HepG2 (cell line): ENCODE results near the gene HES1. TPM values are rescaled to one million over a fixed set of nuclear protein-coding genes. Genes with fewer than 3 reads are reported as not detected.

ENCODE experiments used
- ARID2 ChIP-seq: sonication (generic); formaldehyde crosslinking; IDR thresholded peaks from 2 replicates; pipeline ENCODE4 v1.8.1; 2022; ENCODE audit warnings: mild to moderate bottlenecking, missing genetic modification reagents, borderline replicate concordance
- ATRX ChIP-seq: sonication (generic); formaldehyde crosslinking; IDR thresholded peaks from 2 replicates; pipeline ENCODE4 v1.4.0; 2020; ENCODE audit warnings: missing genetic modification reagents, borderline replicate concordance
- BORCS8-MEF2B ChIP-seq: sonication (generic); formaldehyde crosslinking; IDR thresholded peaks from 2 replicates; pipeline ENCODE4 v1.8.0; 2022; ENCODE audit warnings: mild to moderate bottlenecking, missing genetic modification reagents
- FOXA3 ChIP-seq: IDR thresholded peaks from 2 replicates; pipeline ENCODE4 v1.6.1; 2016; ENCODE audit warnings: missing genetic modification reagents, missing compliant biosample characterization
- ISL2 ChIP-seq: sonication (generic); formaldehyde crosslinking; IDR thresholded peaks from 2 replicates; pipeline ENCODE4 v1.5.0; 2020; ENCODE audit warnings: missing genetic modification reagents
- KAT7 ChIP-seq: IDR thresholded peaks from 2 replicates; pipeline ENCODE4 v1.6.1; 2018; ENCODE audit warnings: borderline replicate concordance, missing compliant biosample characterization
- MAFG ChIP-seq: sonication (generic); formaldehyde crosslinking; IDR thresholded peaks from 2 replicates; pipeline ENCODE4 v1.5.1; 2020; ENCODE audit warnings: mild to moderate bottlenecking, missing genetic modification reagents
- MATR3 ChIP-seq: sonication (generic); formaldehyde crosslinking; IDR thresholded peaks from 2 replicates; pipeline ENCODE4 v1.4.0; 2020; ENCODE audit warnings: missing genetic modification reagents
- RARA ChIP-seq: IDR thresholded peaks from 2 replicates; pipeline ENCODE4 v1.6.1; 2016; ENCODE audit warnings: missing genetic modification reagents, missing compliant biosample characterization
- TRIM24 ChIP-seq: sonication (generic); formaldehyde crosslinking; IDR thresholded peaks from 2 replicates; pipeline ENCODE4 v1.8.0; 2022; ENCODE audit warnings: mild to moderate bottlenecking, missing genetic modification reagents
- ZFY ChIP-seq: sonication (generic); formaldehyde crosslinking; IDR thresholded peaks from 2 replicates; pipeline ENCODE4 v1.4.0; 2020; ENCODE audit warnings: missing genetic modification reagents
- ZKSCAN5 ChIP-seq: sonication (generic); formaldehyde crosslinking; IDR thresholded peaks from 2 replicates; pipeline ENCODE4 v1.5.1; 2020; ENCODE audit warnings: mild to moderate bottlenecking, missing genetic modification reagents
- ZNF160 ChIP-seq: sonication (generic); formaldehyde crosslinking; IDR thresholded peaks from 2 replicates; pipeline ENCODE4 v1.8.0; 2022; ENCODE audit warnings: mild to moderate bottlenecking, inconsistent platforms, missing genetic modification reagents
- ZNF501 ChIP-seq: sonication (generic); formaldehyde crosslinking; IDR thresholded peaks from 2 replicates; pipeline ENCODE4 v1.5.1; 2020; ENCODE audit warnings: mild to moderate bottlenecking, moderate library complexity, missing genetic modification reagents
- ZNF564 ChIP-seq: sonication (generic); formaldehyde crosslinking; IDR thresholded peaks from 2 replicates; pipeline ENCODE4 v1.8.1; 2023; ENCODE audit warnings: mild to moderate bottlenecking, missing genetic modification reagents
- ZNF615 ChIP-seq: sonication (generic); formaldehyde crosslinking; IDR thresholded peaks from 2 replicates; pipeline ENCODE4 v1.5.0; 2020; ENCODE audit warnings: mild to moderate bottlenecking, missing genetic modification reagents, borderline replicate concordance
- ZNF724P ChIP-seq: sonication (generic); formaldehyde crosslinking; IDR thresholded peaks from 2 replicates; pipeline ENCODE4 v1.8.0; 2022; ENCODE audit warnings: missing genetic modification reagents, borderline replicate concordance
- ZNF746 ChIP-seq: sonication (generic); formaldehyde crosslinking; IDR thresholded peaks from 2 replicates; pipeline ENCODE4 v1.8.0; 2022; ENCODE audit warnings: mild to moderate bottlenecking, missing genetic modification reagents
- ZNF768 ChIP-seq: sonication (generic); formaldehyde crosslinking; IDR thresholded peaks from 2 replicates; pipeline ENCODE4 v1.4.0; 2020; ENCODE audit warnings: missing genetic modification reagents
- ZNF780A ChIP-seq: sonication (generic); formaldehyde crosslinking; IDR thresholded peaks from 2 replicates; pipeline ENCODE4 v1.8.0; 2022; ENCODE audit warnings: mild to moderate bottlenecking, missing genetic modification reagents, moderate library complexity
- polyA plus RNA-seq, 8 experiments: library from polyadenylated mRNA; depleted of rRNA in 3 of 8; stranded (reverse) in 7 of 8; unstranded in 1 of 8; fragments of >200 nt; fragmentation: Illumina TruSeq in 4 of 8; extraction: Trizol in 4 of 8; gene quantifications; 2 replicates each; pipeline versions ENCODE4 v1.2.1 to v1.2.3, GENCODE V29; 2011 to 2016; ENCODE audit warnings: low read depth in 4 of 8, missing spikeins in 1 of 8, mixed read lengths in 1 of 8; ENCODE audit not compliant: insufficient read depth in 1 of 8
- total RNA-seq, 5 experiments: library from RNA; depleted of rRNA; stranded (reverse); fragments of >200 nt; fragmentation: Illumina TruSeq; extraction: Trizol; gene quantifications; 2 replicates each; pipeline ENCODE4 v1.2.3, GENCODE V29; 2016; ENCODE audit warnings: low read depth in 1 of 5
- TF ChIP-seq, protein P1 (sequence below): sonication (generic); formaldehyde crosslinking; IDR thresholded peaks from 2 replicates; pipeline ENCODE4 v1.5.0; 2020; ENCODE audit warnings: missing genetic modification reagents
- TF ChIP-seq, protein P2 (sequence below): sonication (generic); formaldehyde crosslinking; IDR thresholded peaks from 2 replicates; pipeline ENCODE4 v1.5.0; 2020; ENCODE audit warnings: missing genetic modification reagents, mild to moderate bottlenecking, borderline replicate concordance

The HES1 gene
- total and polyA plus RNA-seq, 2 of the 13 experiments (the other 11 are each of a cell fraction or from before 2014, with no cell fraction given), result 15.4 to 19.8 TPM

DNA sequence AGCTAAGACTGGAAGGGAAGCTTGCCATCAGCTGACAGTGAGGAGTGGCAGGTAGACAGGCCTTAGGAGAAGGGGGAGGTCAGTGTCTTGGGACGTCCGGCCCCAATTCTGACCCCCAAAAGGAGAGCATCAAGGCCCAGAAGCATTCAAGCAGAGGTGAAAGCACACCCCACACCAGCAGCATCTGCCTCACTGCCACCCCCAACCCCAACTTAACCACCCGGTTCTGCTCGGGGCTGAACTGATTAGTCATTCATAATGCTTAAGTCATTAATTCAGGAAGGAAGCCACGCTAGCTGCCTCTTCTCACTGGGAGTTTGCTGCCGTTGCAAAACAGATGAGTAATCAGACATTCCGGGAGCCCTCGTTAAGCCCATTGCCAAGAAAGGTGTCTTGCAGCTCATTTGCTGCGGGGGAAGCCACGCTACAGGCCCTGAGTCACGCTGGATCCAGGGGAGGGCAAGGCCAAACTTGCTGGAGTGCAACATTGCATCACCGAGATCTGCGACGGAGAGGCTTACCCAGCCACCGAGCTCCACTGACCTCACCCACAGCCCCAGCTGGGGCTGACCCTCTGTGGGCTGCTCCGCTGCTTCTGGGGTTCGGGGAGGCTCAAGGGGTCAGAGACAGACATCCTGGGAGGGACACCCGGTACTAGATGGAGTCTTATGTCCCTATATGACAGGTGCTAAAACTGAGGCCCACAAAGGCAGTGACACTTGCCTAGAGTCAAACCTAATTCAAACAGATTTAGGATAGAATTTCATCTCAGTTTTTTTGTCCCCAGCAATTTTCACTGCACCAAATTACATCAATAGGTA lies 46.4 kb upstream of the HES1 start (continued):
- TF ChIP-seq ATRX, result no peak
- 0 out of 2 replicates have a peak, but pooled peaks have one; percentile 52 for TF ChIP-seq ZNF501 (CRISPR knock-in tag)
- TF ChIP-seq ZNF564 (CRISPR knock-in tag), result peak; percentile 91; the same call in 1 of the 2 replicates
- TF ChIP-seq FOXA3 (CRISPR knock-in tag), result peak; percentile 67
- peak; percentile 80 for TF ChIP-seq ZFY
- no peak for TF ChIP-seq TRIM24 (CRISPR knock-in tag)
- TF ChIP-seq MAFG, result peak; percentile 81; the same call in 1 of the 2 replicates
- TF ChIP-seq, protein P1, sequence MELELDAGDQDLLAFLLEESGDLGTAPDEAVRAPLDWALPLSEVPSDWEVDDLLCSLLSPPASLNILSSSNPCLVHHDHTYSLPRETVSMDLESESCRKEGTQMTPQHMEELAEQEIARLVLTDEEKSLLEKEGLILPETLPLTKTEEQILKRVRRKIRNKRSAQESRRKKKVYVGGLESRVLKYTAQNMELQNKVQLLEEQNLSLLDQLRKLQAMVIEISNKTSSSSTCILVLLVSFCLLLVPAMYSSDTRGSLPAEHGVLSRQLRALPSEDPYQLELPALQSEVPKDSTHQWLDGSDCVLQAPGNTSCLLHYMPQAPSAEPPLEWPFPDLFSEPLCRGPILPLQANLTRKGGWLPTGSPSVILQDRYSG, result no peak
- TF ChIP-seq MATR3 (CRISPR knock-in tag), result no peak
- no peak for TF ChIP-seq ZKSCAN5 (CRISPR knock-in tag)
- TF ChIP-seq ZNF615 (CRISPR knock-in tag), result no peak
- peak; percentile 62; the same call in 1 of the 2 replicates for TF ChIP-seq KAT7 (CRISPR knock-in tag)
- TF ChIP-seq ARID2 (CRISPR knock-in tag), result no peak
- no peak for TF ChIP-seq ZNF780A (CRISPR knock-in tag)
- TF ChIP-seq ZNF160, result 0 out of 2 replicates have a peak, but pooled peaks have one; percentile 27
- no peak for TF ChIP-seq ZNF724P (CRISPR knock-in tag)
- peak; percentile 68 for TF ChIP-seq RARA (CRISPR knock-in tag)
- peak; percentile 20; the same call in 1 of the 2 replicates for TF ChIP-seq ZNF768 (CRISPR knock-in tag)
- 0 out of 2 replicates have a peak, but pooled peaks have one; percentile 34 for TF ChIP-seq ISL2 (CRISPR knock-in tag)
- TF ChIP-seq BORCS8-MEF2B (CRISPR knock-in tag), result peak; percentile 60
- TF ChIP-seq ZNF746 (CRISPR knock-in tag), result peak; percentile 83
- TF ChIP-seq, protein P2, sequence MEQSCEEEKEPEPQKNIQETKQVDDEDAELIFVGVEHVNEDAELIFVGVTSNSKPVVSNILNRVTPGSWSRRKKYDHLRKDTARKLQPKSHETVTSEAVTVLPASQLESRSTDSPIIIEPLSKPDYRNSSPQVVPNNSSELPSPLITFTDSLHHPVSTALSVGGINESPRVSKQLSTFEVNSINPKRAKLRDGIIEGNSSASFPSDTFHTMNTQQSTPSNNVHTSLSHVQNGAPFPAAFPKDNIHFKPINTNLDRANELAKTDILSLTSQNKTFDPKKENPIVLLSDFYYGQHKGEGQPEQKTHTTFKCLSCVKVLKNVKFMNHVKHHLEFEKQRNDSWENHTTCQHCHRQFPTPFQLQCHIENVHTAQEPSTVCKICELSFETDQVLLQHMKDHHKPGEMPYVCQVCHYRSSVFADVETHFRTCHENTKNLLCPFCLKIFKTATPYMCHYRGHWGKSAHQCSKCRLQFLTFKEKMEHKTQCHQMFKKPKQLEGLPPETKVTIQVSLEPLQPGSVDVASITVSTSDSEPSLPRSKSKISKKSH, result 0 out of 2 replicates have a peak, but pooled peaks have one; percentile 40
